ENCODE measurements around the gene SHC4. TPM values are rescaled to one million over a fixed set of nuclear protein-coding genes. Genes with fewer than 3 reads are reported as not detected.
A peak's percentile ranks its signal among the peaks of the same experiment; 100 is the strongest.

Gene SHC4
- total RNA-seq, 1 experiment from 2014 or later, result not detected

GRCh38 chr15:48976444-48977088 is 12.8 kb upstream of the SHC4 start:
- BruUV-seq (replicated peaks), result no TSS peak
- peaks cover 11% of the 10 kb centered on the region for H3K4me1 ChIP-seq
- H3K9me3 Mint-ChIP-seq (ENCODE audit: unreplicated experiment), result no peaks in the 10 kb centered on the region
- H3K9me3 ChIP-seq, result no peaks in the 10 kb centered on the region
- H3K27me3 ChIP-seq (replicated peaks; ENCODE audit: control insufficient read depth, insufficient read depth, low read length), result no peaks in the 10 kb centered on the region
- peaks cover 4% of the 10 kb centered on the region for H3K27me3 Mint-ChIP-seq (ENCODE audit: insufficient read depth, unreplicated experiment)
- no peaks in the 10 kb centered on the region for H3K36me3 ChIP-seq (ENCODE audit: control insufficient read depth, insufficient read depth, low read length)
- DNase-seq, result no peak
- H3K4me3 Mint-ChIP-seq (ENCODE audit: unreplicated experiment), result peak overlapping the region; percentile 60
- POLR2A ChIA-PET, result no interaction called here
- intact Hi-C loops (cut with micrococcal nuclease; ENCODE audit: unreplicated experiment), result no loop called here
- no peaks in the 10 kb centered on the region for H3K36me3 Mint-ChIP-seq (ENCODE audit: insufficient read depth, unreplicated experiment)
- CTCF ChIA-PET, result interaction anchor here (0.6 to 2.4 kb wide), 4 partner anchors 61 to 121 kb away, joined by 3 to 29 read pairs (median 14); partner anchors contain the start of gene EID1
- H3K4me3 ChIP-seq (ENCODE audit: low read depth, low read length), result peak overlapping the region; percentile 50; the same call in 1 of the 2 replicates
- H3K4me1 Mint-ChIP-seq (ENCODE audit: low read depth, unreplicated experiment), result peaks cover 10% of the 10 kb centered on the region
- no peak overlapping the region for H3K27ac Mint-ChIP-seq (ENCODE audit: unreplicated experiment)
- no peak for TF ChIP-seq CTCF (IDR thresholded peaks at IDR 0.05; ENCODE audit: insufficient read depth in 1 of 2, low read depth in 1 of 2, low read length in 1 of 2, severe bottlenecking in 1 of 2, unreplicated experiment in 1 of 2)

GRCh38 chr15:48975472-48976419 is 12.0 kb upstream of the SHC4 start:
- CTCF ChIA-PET, result interaction anchor here (0.6 to 2.4 kb wide), 25 partner anchors 11 to 250 kb away, joined by 3 to 41 read pairs (median 3); partner anchors contain the start of genes CEP152, COPS2, EID1 and GALK2
- BruUV-seq (replicated peaks), result no TSS peak
- Mint-ChIP-seq H3K27ac (ENCODE audit: unreplicated experiment) (no peak overlapping the region), H3K36me3 (ENCODE audit: insufficient read depth, unreplicated experiment) (no peaks in the 10 kb centered on the region), H3K4me3 (ENCODE audit: unreplicated experiment) (peak overlapping the region; percentile 60), H3K27me3 (ENCODE audit: insufficient read depth, unreplicated experiment) (peaks cover 4% of the 10 kb centered on the region), H3K4me1 (ENCODE audit: low read depth, unreplicated experiment) (peaks cover 10% of the 10 kb centered on the region), H3K9me3 (ENCODE audit: unreplicated experiment) (no peaks in the 10 kb centered on the region)
- Histone ChIP-seq H3K4me1 (peaks cover 11% of the 10 kb centered on the region), H3K27me3 (replicated peaks; ENCODE audit: control insufficient read depth, insufficient read depth, low read length) (no peaks in the 10 kb centered on the region), H3K36me3 (ENCODE audit: control insufficient read depth, insufficient read depth, low read length) (no peaks in the 10 kb centered on the region), H3K4me3 (ENCODE audit: low read depth, low read length) (peak overlapping the region; percentile 50), H3K9me3 (no peaks in the 10 kb centered on the region)
- intact Hi-C loops (cut with micrococcal nuclease; ENCODE audit: unreplicated experiment), result loop anchor here (1.0 kb wide), 1 partner anchor 9 kb away; no protein-coding TSS in a partner anchor
- TF ChIP-seq CTCF (IDR thresholded peaks at IDR 0.05; ENCODE audit: insufficient read depth in 1 of 2, low read depth in 1 of 2, low read length in 1 of 2, severe bottlenecking in 1 of 2, unreplicated experiment in 1 of 2), result peak; percentile 59 to 89
- POLR2A ChIA-PET, result interaction anchor here (0.6 to 0.7 kb wide), 2 partner anchors 98 to 101 kb away, joined by 3 to 4 read pairs; partner anchors contain the start of gene EID1
- DNase-seq, result peak; percentile 74 to 87

GRCh38 chr15:48974882-48975281 is 11.2 kb upstream of the SHC4 start:
- H3K27ac Mint-ChIP-seq (ENCODE audit: unreplicated experiment), result no peak overlapping the region

More at GRCh38 chr15:48974882-48975281, 11.2 kb upstream of the SHC4 start:
- Mint-ChIP-seq H3K36me3 (ENCODE audit: insufficient read depth, unreplicated experiment) (no peaks in the 10 kb centered on the region), H3K4me3 (ENCODE audit: unreplicated experiment) (peak overlapping the region; percentile 60), H3K27me3 (ENCODE audit: insufficient read depth, unreplicated experiment) (peaks cover 4% of the 10 kb centered on the region), H3K4me1 (ENCODE audit: low read depth, unreplicated experiment) (peaks cover 10% of the 10 kb centered on the region), H3K9me3 (ENCODE audit: unreplicated experiment) (no peaks in the 10 kb centered on the region)
- CTCF ChIA-PET, result interaction anchor here (0.7 to 2.4 kb wide), 8 partner anchors 10 to 933 kb away, joined by 3 to 41 read pairs (median 6); partner anchors contain the start of genes CEP152, EID1, GALK2 and SHC4
- no peak for DNase-seq
- H3K27me3 ChIP-seq (replicated peaks; ENCODE audit: control insufficient read depth, insufficient read depth, low read length), result no peaks in the 10 kb centered on the region
- no TSS peak for BruUV-seq (replicated peaks)
- H3K36me3 ChIP-seq (ENCODE audit: control insufficient read depth, insufficient read depth, low read length), result no peaks in the 10 kb centered on the region
- H3K9me3 ChIP-seq, result no peaks in the 10 kb centered on the region
- POLR2A ChIA-PET, result no interaction called here
- peaks cover 11% of the 10 kb centered on the region for H3K4me1 ChIP-seq
- TF ChIP-seq CTCF (IDR thresholded peaks at IDR 0.05; ENCODE audit: insufficient read depth in 1 of 2, low read depth in 1 of 2, low read length in 1 of 2, severe bottlenecking in 1 of 2, unreplicated experiment in 1 of 2), result peak in 1 of 2 experiments; percentile 20
- H3K4me3 ChIP-seq (ENCODE audit: low read depth, low read length), result no peak overlapping the region
- intact Hi-C loops (cut with micrococcal nuclease; ENCODE audit: unreplicated experiment), result loop anchor here (1.0 kb wide), 1 partner anchor 9 kb away; no protein-coding TSS in a partner anchor
